Upper lobe of left lung (tissue), 4 donors: ENCODE results near the gene SLC25A17.

Source experiments
- POLR2A ChIP-seq, 4 donors: fragments of 450-650 bp; IDR thresholded peaks; one replicate each; pipeline ENCODE4 v1.5.1; 2016 to 2017; ENCODE audit warnings: antibody characterized with exemption in 4 of 4, mild to moderate bottlenecking in 2 of 4
- TF ChIP-seq, protein P1 (sequence below), 6 experiments: fragments of 450-650 bp in 4 of 6; fragments of 200-600 bp in 2 of 6; sonication (generic) in 2 of 6; IDR thresholded peaks; one replicate each; pipeline ENCODE4 v1.5.1; 2016 to 2019; ENCODE audit warnings: antibody characterized with exemption in 6 of 6

DNA sequence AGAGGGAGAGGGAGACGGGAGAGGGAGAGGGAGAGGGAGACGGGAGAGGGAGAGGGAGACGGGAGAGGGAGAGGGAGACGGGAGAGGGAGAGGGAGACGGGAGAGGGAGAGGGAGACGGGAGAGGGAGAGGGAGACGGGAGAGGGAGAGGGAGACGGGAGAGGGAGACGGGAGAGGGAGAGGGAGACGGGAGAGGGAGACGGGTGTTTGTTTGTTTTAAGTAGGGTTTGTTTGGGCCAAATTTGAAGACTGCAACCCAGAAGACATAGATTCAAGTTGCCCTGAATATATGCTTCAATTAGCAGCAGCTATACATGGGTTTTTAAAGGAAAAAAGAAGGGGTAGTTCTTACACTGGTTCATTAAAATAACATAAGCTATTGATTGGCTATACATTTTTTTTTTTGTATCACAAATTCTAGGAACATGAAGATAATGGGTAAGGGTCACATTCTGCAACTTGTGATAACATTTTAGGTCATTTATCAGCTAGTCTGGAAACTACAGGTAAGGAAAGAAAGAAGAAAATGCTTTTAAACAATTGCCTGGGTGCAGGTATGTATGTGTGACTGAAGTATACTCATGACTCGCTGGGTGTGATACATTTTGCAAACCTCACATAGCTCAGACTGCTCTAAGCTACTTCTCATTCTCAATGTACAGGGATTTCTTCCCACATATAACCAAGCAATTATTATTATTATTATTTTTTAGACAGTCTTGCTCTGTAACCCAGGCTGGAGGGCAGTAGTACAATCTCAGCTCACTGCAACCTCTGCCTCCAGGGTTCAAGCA, 72.5 kb downstream of the SLC25A17 start:
- TF ChIP-seq, protein P1, sequence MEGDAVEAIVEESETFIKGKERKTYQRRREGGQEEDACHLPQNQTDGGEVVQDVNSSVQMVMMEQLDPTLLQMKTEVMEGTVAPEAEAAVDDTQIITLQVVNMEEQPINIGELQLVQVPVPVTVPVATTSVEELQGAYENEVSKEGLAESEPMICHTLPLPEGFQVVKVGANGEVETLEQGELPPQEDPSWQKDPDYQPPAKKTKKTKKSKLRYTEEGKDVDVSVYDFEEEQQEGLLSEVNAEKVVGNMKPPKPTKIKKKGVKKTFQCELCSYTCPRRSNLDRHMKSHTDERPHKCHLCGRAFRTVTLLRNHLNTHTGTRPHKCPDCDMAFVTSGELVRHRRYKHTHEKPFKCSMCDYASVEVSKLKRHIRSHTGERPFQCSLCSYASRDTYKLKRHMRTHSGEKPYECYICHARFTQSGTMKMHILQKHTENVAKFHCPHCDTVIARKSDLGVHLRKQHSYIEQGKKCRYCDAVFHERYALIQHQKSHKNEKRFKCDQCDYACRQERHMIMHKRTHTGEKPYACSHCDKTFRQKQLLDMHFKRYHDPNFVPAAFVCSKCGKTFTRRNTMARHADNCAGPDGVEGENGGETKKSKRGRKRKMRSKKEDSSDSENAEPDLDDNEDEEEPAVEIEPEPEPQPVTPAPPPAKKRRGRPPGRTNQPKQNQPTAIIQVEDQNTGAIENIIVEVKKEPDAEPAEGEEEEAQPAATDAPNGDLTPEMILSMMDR (IDR thresholded peaks at IDR 0.05): no peak
- no peak for TF ChIP-seq POLR2A (IDR thresholded peaks at IDR 0.05)
